Vagina (tissue), 2 donors: ENCODE measurements around the gene PPP4R4.

Experiments used
- POLR2AphosphoS5 ChIP-seq, 2 donors: sonication (generic); formaldehyde crosslinking; IDR thresholded peaks; one replicate each; pipeline ENCODE4 v1.9.0; 2017; ENCODE audit warnings: antibody characterized with exemption in 2 of 2, mild to moderate bottlenecking in 2 of 2, low read depth in 1 of 2; ENCODE audit not compliant: insufficient read depth in 1 of 2
- TF ChIP-seq, protein P1 (sequence below), 3 experiments: fragments of 450-650 bp in 2 of 3; fragments of 200-600 bp in 1 of 3; sonication (generic) in 1 of 3; IDR thresholded peaks; one replicate each; pipeline ENCODE4 v1.5.1; 2017 to 2019; ENCODE audit warnings: antibody characterized with exemption in 3 of 3, mild to moderate bottlenecking in 2 of 3, moderate library complexity in 2 of 3

GRCh38 chr14:94142836-94143235 is 31.3 kb upstream of the PPP4R4 start:
- TF ChIP-seq, protein P1, sequence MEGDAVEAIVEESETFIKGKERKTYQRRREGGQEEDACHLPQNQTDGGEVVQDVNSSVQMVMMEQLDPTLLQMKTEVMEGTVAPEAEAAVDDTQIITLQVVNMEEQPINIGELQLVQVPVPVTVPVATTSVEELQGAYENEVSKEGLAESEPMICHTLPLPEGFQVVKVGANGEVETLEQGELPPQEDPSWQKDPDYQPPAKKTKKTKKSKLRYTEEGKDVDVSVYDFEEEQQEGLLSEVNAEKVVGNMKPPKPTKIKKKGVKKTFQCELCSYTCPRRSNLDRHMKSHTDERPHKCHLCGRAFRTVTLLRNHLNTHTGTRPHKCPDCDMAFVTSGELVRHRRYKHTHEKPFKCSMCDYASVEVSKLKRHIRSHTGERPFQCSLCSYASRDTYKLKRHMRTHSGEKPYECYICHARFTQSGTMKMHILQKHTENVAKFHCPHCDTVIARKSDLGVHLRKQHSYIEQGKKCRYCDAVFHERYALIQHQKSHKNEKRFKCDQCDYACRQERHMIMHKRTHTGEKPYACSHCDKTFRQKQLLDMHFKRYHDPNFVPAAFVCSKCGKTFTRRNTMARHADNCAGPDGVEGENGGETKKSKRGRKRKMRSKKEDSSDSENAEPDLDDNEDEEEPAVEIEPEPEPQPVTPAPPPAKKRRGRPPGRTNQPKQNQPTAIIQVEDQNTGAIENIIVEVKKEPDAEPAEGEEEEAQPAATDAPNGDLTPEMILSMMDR (IDR thresholded peaks at IDR 0.05), result no peak
- no peak for TF ChIP-seq POLR2AphosphoS5 (IDR thresholded peaks at IDR 0.05; ENCODE audit: insufficient read depth in 1 of 2, low read depth in 1 of 2)
